GM19025 (cell line): ENCODE measurements around the gene IRX2.

Source experiments
- ATAC-seq: cut with Tn5 transposase; IDR thresholded peaks from one replicate; pipeline ENCODE4 v1.9.1; 2021; ENCODE audit warnings: mild to moderate bottlenecking, low read depth, moderate library complexity; ENCODE audit not compliant: unreplicated experiment

Gene IRX2

DNA sequence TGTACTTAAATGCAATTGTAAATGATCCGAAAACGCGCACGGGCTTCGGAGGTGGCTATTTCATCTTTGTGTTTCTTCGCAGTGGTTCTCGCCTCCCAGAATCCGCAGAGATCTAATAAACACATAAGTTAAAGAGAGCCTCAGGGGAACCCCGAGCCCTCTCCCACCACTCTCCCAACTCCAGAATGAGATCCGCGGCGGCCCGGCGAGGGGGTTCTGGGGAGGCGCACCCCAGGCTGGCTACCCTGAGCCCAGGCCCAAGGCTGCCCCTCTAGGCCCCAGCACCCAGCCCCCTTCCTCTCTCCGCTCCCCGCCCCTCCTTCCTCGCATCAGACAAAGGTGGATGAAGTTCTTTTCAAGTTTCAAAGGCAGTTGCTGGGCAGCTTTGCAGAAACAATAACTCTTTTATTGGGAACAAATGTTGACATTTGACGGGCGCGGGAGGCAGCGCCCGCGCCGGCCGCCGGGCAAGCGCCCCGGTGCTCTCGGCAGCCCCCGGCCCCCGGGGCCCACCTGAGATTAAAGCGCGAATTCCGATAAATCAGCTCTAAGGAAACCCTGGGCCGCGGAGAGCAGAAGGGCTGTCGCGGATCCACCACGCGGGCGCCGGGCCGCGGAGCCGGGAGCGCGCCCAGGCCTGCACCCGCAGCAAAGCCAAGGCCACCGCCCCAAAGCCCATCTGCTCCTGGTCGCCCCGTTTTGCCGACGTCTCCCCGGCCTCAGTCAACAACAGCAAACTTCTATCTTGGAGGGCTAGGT is 8.4 kb downstream of the IRX2 start:
- ATAC-seq, result no peak

- ATAC-seq, result no peak
Observed at GRCh38 chr5:2741956-2742355, 9.5 kb downstream of the IRX2 start.

DNA sequence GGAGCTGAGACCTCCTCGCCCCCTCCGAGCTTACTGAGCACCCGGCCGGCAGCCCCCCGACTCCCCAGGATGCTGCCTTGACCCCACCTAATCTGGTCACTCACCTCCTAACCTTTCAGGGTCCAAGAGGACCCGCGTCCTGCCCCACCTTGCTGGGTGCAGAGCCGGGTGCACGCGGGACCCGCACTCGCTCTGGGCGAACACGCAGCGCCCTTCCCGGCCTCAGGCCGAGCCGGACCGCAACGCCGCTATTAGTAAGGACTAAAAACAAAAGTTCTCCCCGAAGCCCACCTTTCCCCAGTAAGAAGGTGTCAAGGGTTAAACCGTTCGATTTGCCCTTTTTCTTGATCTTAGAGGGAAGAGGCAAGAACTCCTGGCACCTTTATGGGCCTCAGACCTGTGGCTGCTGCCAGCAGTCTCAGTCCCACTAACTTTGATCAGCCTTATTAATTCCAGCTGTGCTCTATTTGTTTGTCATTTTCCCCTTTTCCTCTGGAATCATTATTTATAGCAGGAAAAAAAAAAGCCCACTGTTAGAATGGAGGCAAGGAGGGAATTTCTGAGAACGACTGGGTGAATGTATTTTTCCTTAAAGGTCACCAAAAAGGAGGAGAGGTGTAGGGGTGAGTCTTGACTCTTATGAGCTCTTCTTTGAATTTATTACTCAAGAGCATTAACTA is 10.5 kb downstream of the IRX2 start:
- ATAC-seq, result no peak

DNA sequence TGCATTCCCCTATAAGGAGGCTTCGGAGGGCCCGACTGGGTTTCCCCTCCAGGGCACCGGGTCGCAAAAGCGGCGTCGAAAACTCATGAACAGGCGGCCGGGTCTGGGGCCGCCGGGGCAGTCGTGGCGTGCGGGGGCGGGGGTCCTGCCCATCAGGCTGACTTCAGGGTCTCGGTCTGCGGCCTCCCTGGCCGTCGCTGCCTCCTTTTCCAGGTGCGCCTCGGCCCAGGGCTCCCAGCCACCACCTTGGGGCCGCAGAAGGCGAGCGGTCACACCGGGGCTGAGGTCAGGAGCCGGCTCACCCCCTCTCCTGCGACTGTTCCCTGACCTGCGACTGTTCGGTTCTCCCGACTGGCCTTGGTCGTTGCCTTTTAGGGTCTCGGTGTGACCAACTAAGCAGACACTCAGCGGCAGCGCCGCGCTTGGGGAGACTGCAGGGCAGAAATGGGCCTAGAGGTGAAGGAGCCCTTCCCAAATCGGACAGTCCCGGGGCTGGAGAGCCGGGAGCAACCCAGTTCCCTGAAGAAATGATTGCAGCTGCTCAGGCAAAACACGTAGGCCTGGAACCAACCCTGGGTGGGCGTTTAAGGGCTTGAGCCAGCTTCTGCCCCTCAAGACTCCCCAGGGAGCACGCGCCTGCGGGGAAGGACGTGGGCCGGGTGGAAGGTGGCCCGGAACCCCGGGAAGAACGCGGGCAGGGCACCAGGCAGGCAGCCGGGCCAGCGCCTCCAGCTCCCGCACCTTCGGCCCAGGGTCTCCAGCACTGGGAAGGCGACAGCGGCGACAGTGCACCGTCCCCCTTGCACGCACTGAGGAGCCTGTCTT is 11.2 kb downstream of the IRX2 start:
- no peak for ATAC-seq

DNA sequence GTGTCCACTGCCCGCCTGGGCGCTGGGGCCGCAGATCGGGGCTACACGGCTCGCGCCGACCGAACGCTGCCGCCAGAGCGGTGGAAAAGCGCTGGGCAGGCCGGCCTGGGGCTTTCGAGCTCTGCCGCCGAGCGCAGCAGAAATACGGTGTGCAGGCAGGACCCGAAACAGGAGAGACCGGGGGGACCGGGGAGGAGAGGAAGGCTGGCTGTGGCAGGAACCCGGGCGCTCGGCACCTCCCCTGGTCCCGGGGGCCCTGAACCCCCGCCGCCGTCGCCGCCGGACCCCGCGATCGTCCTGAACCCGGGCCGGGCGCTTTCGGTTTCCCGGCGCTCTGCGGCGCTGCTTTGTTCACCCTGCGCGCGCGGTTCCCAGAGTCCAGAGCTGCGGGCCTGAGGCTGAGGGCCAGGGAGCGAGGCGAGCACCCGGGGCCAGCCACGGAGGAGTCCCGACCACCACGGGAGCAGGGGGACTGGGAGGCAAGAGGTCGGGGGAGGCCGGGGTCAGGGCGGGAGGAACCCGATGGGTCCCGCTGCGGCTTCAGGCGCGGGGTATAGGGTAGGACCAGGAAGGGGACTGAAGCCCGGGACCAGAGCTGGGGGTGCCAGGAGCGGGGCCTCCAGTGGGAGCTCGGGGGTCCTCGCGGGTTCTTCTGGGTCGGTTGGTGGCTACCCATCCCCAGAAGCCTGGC is 12.0 kb downstream of the IRX2 start:
- ATAC-seq, result no peak

DNA sequence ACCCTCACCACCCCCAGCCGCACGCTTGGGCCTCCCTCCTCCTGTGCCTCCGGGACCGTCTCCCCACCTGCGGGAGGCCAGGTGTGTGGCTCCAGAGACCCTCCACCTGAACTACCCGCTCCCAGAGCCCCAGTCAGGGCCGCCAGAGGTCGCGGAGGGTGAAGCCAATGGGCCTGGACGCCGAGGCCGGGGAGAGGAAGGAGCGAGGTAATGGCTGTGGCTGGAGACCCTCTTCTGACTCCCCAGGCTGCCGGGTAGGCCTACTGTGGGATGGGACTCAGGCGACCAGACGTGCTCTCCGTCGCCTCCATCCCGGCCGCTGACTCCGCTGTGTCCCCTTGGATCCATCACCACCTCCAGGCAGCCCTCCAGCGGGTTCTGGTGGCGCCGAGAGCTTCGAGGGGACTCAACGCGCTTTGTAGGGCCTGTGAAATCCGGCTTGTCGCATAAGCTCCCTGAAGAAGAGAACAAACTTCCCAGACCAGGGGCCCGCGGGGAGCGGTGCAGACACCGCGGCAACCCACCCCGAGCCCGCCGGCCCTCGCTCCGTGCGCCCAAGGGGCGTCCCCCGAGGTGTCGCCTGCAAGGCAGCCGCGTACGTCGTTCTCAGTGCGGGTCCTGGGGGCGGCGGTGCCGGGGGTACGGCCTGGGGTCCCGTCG is 12.6 kb downstream of the IRX2 start:
- no peak for ATAC-seq

DNA sequence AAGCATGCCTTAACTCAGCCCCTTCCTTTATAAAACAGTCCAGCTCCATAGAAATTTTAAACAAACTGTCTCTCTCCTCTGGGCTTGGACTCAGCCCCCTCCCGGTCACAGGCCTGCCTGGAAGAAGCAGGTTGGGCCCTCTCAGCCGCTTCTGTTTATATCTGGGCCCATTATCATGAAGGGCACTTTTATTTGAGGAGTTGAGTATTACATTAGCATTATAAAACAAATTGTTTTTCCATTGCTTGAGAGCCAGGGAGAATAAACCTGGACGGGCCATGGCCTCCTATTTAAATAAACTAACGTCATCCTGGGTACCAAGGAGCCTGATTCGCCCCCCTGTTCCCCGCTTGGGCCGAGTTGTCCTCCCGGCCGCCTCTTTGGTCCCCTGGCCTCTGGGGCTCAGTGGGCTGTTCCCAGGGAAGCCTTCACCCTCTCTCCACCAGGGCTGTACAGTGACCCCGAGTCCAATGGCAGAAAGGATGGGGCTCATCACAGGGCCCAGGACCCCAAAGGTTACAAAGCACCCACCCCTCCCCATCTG is 13.2 kb downstream of the IRX2 start:
- ATAC-seq, result no peak

DNA sequence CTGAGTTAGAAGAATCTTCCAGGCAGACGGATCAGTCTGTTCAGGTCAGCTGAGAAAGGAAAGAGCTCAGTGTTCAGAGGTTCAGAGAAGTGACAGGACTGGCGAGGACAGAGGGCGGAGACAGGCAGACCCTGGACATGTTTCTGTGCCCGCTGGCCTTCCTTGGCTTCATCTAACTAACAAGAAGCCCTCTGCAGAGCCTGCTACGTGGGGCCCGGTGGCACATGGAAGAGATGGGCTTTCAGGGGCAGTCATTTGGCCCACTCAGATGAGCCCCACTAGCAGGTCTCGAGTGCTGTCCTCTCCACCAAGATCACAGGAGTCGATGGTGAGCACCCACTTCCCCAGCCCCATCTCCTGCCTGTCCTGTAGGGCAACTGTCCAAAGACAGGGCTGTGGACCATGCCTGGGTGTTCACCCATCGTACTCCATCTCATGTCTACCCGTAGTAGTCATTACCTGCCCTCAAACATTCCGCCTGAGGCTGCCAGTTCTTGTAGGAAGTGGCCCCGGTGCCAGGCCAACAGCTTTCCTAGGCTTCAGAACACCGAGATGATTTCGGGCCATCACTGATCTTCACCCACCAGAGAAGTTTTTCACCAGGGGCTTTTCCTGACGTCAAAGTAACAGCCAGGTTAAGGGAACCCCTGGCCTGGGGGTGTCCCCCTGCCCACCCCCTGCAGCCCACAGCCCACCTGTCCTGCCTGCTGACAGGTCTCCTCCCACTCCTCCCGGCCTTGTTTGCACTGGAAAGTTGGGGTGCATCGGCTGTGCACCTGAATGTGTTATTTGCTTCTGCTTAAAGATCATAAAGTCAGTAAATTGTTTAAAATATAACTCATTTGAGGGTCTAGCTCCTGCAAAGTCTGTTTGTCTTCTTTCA is 14.0 kb downstream of the IRX2 start:
- no peak for ATAC-seq

DNA sequence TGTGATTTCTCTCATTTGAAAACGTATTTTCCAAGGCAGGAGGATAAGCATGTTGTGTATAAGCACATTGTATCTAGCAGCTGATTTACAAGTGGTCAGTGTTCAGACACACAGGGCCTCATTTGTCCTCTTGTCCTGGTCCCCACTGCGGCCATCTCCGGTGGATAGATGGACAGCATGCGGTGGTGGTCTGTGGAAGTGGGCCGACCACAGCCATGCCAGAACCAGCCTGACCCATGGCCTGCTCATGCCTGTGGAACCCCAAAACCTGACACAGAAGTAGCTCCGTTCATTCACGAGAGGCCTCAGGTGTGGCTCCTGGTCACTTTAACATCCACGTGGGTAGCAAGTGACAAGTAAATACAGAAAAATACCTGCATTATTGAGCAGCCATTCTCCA is 14.6 kb downstream of the IRX2 start:
- no peak for ATAC-seq

GRCh38 chr5:2735996-2736395 is 15.5 kb downstream of the IRX2 start:
- no peak for ATAC-seq

- ATAC-seq, result no peak
Observed at GRCh38 chr5:2732850-2733249, 18.6 kb downstream of the IRX2 start.

DNA sequence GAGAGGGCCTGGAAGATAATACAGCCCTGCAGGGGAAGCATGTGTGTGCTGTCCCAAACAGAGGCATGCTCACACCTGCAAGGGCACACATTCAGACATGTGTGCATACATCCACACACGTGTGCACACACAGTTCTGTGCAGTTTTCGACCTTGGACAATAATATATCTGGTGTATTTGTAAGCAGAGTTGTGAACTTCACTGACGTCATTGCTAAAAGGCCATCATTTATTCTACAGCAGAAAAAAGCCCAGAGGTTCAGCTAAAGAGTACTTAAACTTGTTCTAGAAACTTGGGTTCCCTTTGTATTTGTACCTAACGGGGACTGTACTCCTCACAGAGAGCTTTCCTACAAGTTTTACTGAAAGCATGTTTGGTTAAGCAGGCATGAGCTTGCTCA is 19.5 kb downstream of the IRX2 start:
- ATAC-seq, result no peak

DNA sequence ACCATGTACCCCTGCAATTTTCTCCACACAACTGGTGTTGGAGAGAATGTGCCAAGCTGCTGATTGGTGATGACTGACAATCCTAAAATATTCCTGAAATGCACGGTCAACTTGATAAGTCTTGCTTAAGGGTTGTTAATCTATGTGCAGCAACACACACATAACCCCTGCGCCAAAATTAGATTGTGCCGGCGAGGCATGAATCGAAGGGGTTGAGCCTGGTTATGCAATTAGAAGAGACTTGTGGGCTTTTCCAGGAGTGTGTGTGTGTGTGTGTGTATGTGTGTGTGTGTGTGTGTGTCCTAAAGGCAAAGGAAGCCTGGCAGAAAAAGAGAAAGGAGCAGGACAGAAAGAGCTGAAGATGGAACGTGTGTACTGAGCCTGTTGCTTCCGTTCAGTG is 22.3 kb downstream of the IRX2 start:
- no peak for ATAC-seq

DNA sequence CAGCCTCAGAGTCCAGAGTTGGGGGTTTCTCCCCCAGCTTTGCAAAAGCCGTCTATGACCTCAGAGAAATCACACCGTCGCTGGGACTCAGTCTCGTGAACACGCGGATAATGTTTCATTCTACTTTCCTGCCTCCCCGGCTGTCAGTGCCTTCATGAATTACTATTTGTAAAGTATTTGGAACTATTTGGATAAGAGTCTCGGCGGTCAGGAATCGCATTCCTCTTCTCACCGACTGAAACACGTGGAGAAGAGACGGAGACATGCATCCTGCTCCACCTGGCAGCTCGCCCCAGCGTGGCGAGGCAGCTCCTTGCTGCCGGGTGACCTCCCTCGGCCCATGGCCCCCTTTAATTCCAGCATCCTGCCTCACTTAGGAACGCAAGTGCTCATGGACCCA is 23.9 kb downstream of the IRX2 start:
- ATAC-seq, result no peak

GRCh38 chr5:2725980-2726765 is 25.3 kb downstream of the IRX2 start:
- ATAC-seq, result no peak

GRCh38 chr5:2724831-2725230 is 26.6 kb downstream of the IRX2 start:
- ATAC-seq, result no peak

DNA sequence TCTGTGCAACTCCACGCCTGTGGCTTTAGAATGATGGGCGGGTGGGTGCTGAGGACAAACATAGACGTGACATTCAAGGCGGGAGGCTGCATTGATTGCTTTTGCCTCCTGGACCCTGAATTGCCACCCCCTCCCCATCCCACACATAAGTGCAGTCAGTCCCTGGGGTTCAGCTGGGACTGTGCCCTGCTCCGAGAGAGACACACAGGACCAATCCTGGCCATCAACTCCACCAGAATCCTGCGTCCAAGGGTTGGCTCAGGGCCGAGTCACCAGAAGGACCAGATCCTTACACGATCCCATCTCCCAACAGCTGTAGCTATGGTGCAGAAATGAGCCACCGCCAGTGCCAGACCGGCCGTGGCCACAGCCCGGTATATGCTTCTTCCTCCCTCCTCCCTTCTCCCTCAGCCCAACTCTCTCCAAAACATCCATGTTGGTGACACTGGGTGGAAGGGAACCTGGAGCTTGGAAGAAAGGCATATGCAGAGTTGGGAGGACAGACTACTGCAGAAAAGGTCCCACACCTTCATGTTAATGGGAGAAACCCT is 27.4 kb downstream of the IRX2 start:
- no peak for ATAC-seq

DNA sequence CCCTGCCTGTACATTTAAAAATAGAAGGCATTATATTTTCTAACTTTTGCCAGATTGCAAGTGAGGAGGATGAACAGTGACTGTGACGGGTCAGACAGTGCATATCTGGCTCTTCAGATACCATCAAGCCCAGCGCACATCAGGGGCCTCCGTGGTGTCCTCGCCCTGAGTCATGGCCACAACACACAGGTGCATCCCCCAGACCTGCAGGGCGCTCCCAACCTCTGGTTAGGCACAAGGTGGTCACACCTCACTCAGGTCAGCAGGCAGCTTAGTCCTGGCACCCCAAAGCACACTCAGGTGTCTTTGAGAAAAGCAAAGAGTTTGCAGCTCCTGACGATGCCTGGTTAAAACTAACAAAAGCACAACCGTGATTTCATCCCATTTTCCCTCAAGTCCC is 28.6 kb downstream of the IRX2 start:
- no peak for ATAC-seq
